GM19023 (cell line): Measurements from ENCODE around the gene NXPH4.

Experiments used
- ATAC-seq: cut with Tn5 transposase; IDR thresholded peaks from one replicate; pipeline ENCODE4 v1.9.1; 2021; ENCODE audit warnings: mild to moderate bottlenecking, moderate library complexity; ENCODE audit not compliant: unreplicated experiment

NXPH4 gene

GRCh38 chr12:57216014-57216911 is at the start of gene NXPH4:
Gene NXPH4, plus strand, starts transcription at chr12:57216794. Its CDS starts 176 bp downstream, at chr12:57216970.
- peak; percentile 7 for ATAC-seq

- ATAC-seq: no peak
Measured at GRCh38 chr12:57166971-57167371, 49.6 kb upstream of the NXPH4 start.

- ATAC-seq: no peak
Measured at GRCh38 chr12:57168058-57168457, 48.5 kb upstream of the NXPH4 start.

GRCh38 chr12:57169046-57169795 is 47.4 kb upstream of the NXPH4 start:
- no peak for ATAC-seq

- no peak for ATAC-seq
Measured at GRCh38 chr12:57169969-57170368, 46.6 kb upstream of the NXPH4 start.

GRCh38 chr12:57170408-57170807 is 46.2 kb upstream of the NXPH4 start:
- no peak for ATAC-seq

GRCh38 chr12:57170927-57171326 is 45.7 kb upstream of the NXPH4 start:
- ATAC-seq: no peak

- no peak for ATAC-seq
Measured at GRCh38 chr12:57171668-57172067, 44.9 kb upstream of the NXPH4 start.

- ATAC-seq: no peak
Measured at GRCh38 chr12:57173089-57173488, 43.5 kb upstream of the NXPH4 start.

GRCh38 chr12:57173683-57174082 is 42.9 kb upstream of the NXPH4 start:
- no peak for ATAC-seq

- ATAC-seq: no peak
Measured at GRCh38 chr12:57175428-57176138, 41.0 kb upstream of the NXPH4 start.

GRCh38 chr12:57176139-57176477 is 40.5 kb upstream of the NXPH4 start:
- ATAC-seq: no peak

GRCh38 chr12:57176846-57177245 is 39.7 kb upstream of the NXPH4 start:
- no peak for ATAC-seq

- no peak for ATAC-seq
Measured at GRCh38 chr12:57177354-57177753, 39.2 kb upstream of the NXPH4 start.

GRCh38 chr12:57178213-57178612 is 38.4 kb upstream of the NXPH4 start:
- no peak for ATAC-seq

- no peak for ATAC-seq
Measured at GRCh38 chr12:57179331-57180086, 37.1 kb upstream of the NXPH4 start.

- no peak for ATAC-seq
Measured at GRCh38 chr12:57180321-57180989, 36.1 kb upstream of the NXPH4 start.

- no peak for ATAC-seq
Measured at GRCh38 chr12:57181072-57181471, 35.5 kb upstream of the NXPH4 start.

GRCh38 chr12:57181561-57182155 is 34.9 kb upstream of the NXPH4 start:
- no peak for ATAC-seq
